ENCODE results near the gene NDUFAF8.

Gene NDUFAF8

DNA sequence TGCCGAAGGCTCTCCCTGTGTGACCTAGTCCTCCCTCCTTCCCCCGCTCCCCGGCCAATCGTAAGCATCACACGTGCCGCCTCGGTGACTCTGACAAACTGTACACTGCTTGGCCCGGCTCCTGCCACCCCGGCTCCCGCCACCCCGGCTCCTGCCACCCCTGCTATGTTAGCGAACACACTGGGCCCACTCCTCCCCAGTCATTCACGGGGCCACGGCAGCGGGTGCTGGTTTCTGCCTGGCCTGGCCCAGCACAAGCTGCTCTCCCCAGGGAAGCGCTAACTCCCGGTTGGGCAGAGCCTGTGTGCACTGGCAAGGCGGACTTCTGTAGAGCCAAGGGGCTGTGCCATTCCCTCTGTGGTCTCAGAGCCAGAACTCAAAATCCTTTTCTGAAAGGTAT lies 22.0 kb downstream of the NDUFAF8 start:
- Histone ChIP-seq H3K79me2 (ENCODE audit: insufficient read depth, low read length) (no peaks in the 10 kb centered on the region), H2AFZ (ENCODE audit: low read depth, low read length) (no peak overlapping the region), H3K9me3 (ENCODE audit: insufficient read depth, low read length, severe bottlenecking) (no peaks in the 10 kb centered on the region), H3K4me1 (ENCODE audit: insufficient read depth, low read length) (no peaks in the 10 kb centered on the region), H3K9ac (ENCODE audit: low read depth, low read length) (no peak overlapping the region), H4K20me1 (ENCODE audit: insufficient read depth, low read length) (peaks cover 22% of the 10 kb centered on the region; the same call in 1 of the 2 replicates), H3K4me3 (ENCODE audit: low read depth in 1 of 2, low read length in 2 of 2) (no peak overlapping the region), H3K36me3 (ENCODE audit: insufficient read depth, low read length) (peaks cover 93% of the 10 kb centered on the region), H3K4me2 (ENCODE audit: insufficient read depth, low read length) (no peak overlapping the region), H3K27ac (ENCODE audit: low read length) (no peak overlapping the region), H3K27me3 (ENCODE audit: insufficient read depth, low read length, poor library complexity) (no peaks in the 10 kb centered on the region)
- no peak for DNase-seq
- TF ChIP-seq, protein P1, sequence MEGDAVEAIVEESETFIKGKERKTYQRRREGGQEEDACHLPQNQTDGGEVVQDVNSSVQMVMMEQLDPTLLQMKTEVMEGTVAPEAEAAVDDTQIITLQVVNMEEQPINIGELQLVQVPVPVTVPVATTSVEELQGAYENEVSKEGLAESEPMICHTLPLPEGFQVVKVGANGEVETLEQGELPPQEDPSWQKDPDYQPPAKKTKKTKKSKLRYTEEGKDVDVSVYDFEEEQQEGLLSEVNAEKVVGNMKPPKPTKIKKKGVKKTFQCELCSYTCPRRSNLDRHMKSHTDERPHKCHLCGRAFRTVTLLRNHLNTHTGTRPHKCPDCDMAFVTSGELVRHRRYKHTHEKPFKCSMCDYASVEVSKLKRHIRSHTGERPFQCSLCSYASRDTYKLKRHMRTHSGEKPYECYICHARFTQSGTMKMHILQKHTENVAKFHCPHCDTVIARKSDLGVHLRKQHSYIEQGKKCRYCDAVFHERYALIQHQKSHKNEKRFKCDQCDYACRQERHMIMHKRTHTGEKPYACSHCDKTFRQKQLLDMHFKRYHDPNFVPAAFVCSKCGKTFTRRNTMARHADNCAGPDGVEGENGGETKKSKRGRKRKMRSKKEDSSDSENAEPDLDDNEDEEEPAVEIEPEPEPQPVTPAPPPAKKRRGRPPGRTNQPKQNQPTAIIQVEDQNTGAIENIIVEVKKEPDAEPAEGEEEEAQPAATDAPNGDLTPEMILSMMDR (IDR thresholded peaks at IDR 0.05; ENCODE audit: borderline replicate concordance, extremely low read depth, low read length, poor library complexity, severe bottlenecking) = no peak
- no peak for TF ChIP-seq EZH2 (IDR thresholded peaks at IDR 0.05; ENCODE audit: borderline replicate concordance, low read depth, low read length, severe bottlenecking)
- ATAC-seq (ENCODE audit: insufficient read depth, low read depth) = no peak

DNA sequence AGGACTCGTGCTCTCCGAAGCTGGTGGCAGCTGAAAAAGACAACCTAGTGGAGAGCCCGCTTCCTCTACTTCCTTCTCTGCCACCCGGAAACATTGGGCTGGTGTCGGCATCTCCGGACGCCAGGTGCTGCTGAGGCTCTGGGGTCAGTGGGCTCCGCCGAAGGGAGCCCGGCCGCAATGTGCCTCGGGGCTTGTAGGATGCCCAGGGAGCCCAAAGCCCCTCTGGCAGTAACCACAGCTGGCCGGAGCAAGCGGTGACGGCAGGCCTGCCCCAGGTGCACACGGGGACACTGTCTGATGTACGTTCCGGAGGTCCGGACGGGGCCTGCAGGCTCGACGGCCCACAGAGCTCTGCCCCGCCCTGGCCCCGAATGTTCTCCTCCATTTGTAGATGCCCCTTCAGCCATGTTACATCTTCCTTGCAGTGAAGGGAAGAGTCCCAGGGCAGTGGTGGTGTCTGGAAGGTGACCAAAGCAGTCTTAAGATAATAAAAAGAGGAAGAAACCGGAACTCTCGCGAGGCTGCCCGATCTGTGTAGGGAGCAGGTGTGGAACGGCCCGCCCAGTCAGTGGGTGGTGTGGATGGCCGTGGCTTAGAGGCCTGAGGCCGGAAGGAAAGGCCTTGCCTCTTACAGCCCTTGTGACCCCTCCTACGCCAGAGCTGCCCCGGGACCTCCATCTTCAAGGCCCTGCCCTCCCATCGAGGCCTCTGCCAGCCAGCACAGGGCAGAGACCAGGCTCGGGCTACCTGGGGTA lies 22.6 kb downstream of the NDUFAF8 start:
- H4K20me1 ChIP-seq (ENCODE audit: insufficient read depth, low read length) = peaks cover 22% of the 10 kb centered on the region; the same call in 1 of the 2 replicates
- no peaks in the 10 kb centered on the region for H3K9me3 ChIP-seq (ENCODE audit: insufficient read depth, low read length, severe bottlenecking)
- DNase-seq (no peak), ATAC-seq (ENCODE audit: insufficient read depth, low read depth) (no peak)
- no peak overlapping the region for H2AFZ ChIP-seq (ENCODE audit: low read depth, low read length)
- peaks cover 90% of the 10 kb centered on the region for H3K36me3 ChIP-seq (ENCODE audit: insufficient read depth, low read length)
- no peak overlapping the region for H3K9ac ChIP-seq (ENCODE audit: low read depth, low read length)
- no peak for TF ChIP-seq EZH2 (IDR thresholded peaks at IDR 0.05; ENCODE audit: borderline replicate concordance, low read depth, low read length, severe bottlenecking)
- TF ChIP-seq, protein P1 (IDR thresholded peaks at IDR 0.05; ENCODE audit: borderline replicate concordance, extremely low read depth, low read length, poor library complexity, severe bottlenecking) = no peak
- H3K4me1 ChIP-seq (ENCODE audit: insufficient read depth, low read length) = no peaks in the 10 kb centered on the region
- no peak overlapping the region for H3K4me3 ChIP-seq (ENCODE audit: low read depth in 1 of 2, low read length in 2 of 2)
- no peaks in the 10 kb centered on the region for H3K79me2 ChIP-seq (ENCODE audit: insufficient read depth, low read length)
- H3K27me3 ChIP-seq (ENCODE audit: insufficient read depth, low read length, poor library complexity) = no peaks in the 10 kb centered on the region
- no peak overlapping the region for H3K27ac ChIP-seq (ENCODE audit: low read length)
- H3K4me2 ChIP-seq (ENCODE audit: insufficient read depth, low read length) = no peak overlapping the region

DNA sequence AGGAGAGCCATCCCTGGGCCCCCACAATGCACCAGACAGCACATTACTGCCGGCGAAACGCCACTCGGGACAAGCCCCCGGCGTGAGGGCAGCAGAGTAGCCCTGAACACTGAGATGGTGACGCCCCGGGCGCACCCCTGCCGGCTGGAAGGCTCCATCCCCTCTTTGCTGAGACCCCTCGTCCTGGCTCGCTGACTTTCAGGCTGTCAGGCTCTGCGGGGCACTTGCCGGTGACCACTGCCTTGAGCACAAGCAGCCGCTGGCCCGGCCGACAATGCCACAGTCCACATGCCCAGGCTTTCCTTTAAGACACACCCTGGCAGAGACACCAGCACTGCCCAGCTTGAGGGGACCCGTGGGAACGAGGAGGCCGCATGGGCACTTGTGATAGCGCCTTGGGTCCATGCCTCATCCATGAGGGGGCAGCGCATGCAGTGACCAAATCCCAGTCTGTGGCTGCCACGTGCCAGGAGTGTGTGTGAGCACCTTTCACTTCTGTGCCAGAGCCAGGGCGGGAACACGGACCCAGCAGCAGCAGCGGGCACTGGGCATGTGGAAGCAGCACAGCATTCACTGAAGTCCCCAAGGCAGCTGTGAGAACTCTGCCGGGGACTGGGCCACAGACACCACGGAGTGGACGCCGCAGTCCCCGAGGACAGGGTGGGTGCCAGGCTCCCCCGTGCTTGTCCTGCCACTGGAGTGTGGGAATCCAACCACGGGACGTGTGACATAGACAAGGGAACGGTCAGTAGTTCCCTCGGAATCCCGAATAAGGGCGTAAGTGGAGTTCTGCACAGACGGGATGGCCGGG lies 24.5 kb downstream of the NDUFAF8 start:
- Histone ChIP-seq H3K79me2 (ENCODE audit: insufficient read depth, low read length) (no peaks in the 10 kb centered on the region), H2AFZ (ENCODE audit: low read depth, low read length) (no peak overlapping the region), H3K27ac (ENCODE audit: low read length) (no peak overlapping the region), H3K27me3 (ENCODE audit: insufficient read depth, low read length, poor library complexity) (no peaks in the 10 kb centered on the region), H3K4me3 (ENCODE audit: low read depth in 1 of 2, low read length in 2 of 2) (no peak overlapping the region), H3K9me3 (ENCODE audit: insufficient read depth, low read length, severe bottlenecking) (no peaks in the 10 kb centered on the region), H3K4me1 (ENCODE audit: insufficient read depth, low read length) (no peaks in the 10 kb centered on the region), H3K4me2 (ENCODE audit: insufficient read depth, low read length) (no peak overlapping the region), H3K9ac (ENCODE audit: low read depth, low read length) (no peak overlapping the region), H4K20me1 (ENCODE audit: insufficient read depth, low read length) (peaks cover 18% of the 10 kb centered on the region; the same call in 1 of the 2 replicates), H3K36me3 (ENCODE audit: insufficient read depth, low read length) (peaks cover 81% of the 10 kb centered on the region)
- DNase-seq = no peak
- TF ChIP-seq, protein P1 (IDR thresholded peaks at IDR 0.05; ENCODE audit: borderline replicate concordance, extremely low read depth, low read length, poor library complexity, severe bottlenecking) = no peak
- TF ChIP-seq EZH2 (IDR thresholded peaks at IDR 0.05; ENCODE audit: borderline replicate concordance, low read depth, low read length, severe bottlenecking) = no peak
- ATAC-seq (ENCODE audit: insufficient read depth, low read depth) = no peak

Measured in DND-41 (cell line).